Ishikawa (cell line): ENCODE data around the gene PLBD2.

Experiments
- CEBPB ChIP-seq: IDR thresholded peaks from 2 replicates; pipeline ENCODE4 v1.6.1; 2012
- EGR1 ChIP-seq: IDR thresholded peaks from 2 replicates; pipeline ENCODE4 v1.6.1; 2012
- EP300 ChIP-seq: IDR thresholded peaks from 2 replicates; pipeline ENCODE4 v1.6.1; 2012; ENCODE audit warnings: borderline replicate concordance
- RAD21 ChIP-seq: IDR thresholded peaks from 2 replicates; pipeline ENCODE4 v1.6.1; 2012; ENCODE audit warnings: low read depth
- TAF1 ChIP-seq: IDR thresholded peaks from 2 replicates; pipeline ENCODE4 v1.6.1; 2012; ENCODE audit warnings: low read depth, mild to moderate bottlenecking
- TCF12 ChIP-seq: IDR thresholded peaks from 2 replicates; pipeline ENCODE4 v1.6.1; 2012; ENCODE audit warnings: low read depth
- TF ChIP-seq, protein P1 (sequence below): IDR thresholded peaks from 2 replicates; pipeline ENCODE4 v1.6.1; 2012; ENCODE audit warnings: low read depth, mild to moderate bottlenecking

DNA sequence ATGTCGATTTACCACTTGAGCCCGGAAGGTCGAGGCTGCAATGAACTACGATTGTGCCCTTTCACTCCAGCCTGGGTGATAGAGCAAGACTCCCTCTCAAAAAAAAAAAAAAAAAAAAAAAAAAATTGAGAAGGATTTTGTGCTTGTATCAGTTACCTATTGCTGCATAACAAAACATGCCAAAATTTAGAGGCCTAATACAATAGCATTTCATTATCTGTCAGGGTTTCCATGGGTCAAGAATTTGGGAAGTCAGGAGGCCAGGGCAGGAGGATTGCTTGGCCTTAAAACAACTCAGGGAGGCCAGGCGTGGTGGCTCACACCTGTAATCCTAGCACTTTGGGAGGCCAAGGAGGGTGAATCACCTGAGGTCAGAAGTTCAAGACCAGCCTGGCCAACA lies 18.8 kb upstream of the PLBD2 start:
- TF ChIP-seq TAF1 (no peak), CEBPB (no peak), EGR1 (no peak), TCF12 (no peak), EP300 (no peak), RAD21 (no peak)
- TF ChIP-seq, protein P1, sequence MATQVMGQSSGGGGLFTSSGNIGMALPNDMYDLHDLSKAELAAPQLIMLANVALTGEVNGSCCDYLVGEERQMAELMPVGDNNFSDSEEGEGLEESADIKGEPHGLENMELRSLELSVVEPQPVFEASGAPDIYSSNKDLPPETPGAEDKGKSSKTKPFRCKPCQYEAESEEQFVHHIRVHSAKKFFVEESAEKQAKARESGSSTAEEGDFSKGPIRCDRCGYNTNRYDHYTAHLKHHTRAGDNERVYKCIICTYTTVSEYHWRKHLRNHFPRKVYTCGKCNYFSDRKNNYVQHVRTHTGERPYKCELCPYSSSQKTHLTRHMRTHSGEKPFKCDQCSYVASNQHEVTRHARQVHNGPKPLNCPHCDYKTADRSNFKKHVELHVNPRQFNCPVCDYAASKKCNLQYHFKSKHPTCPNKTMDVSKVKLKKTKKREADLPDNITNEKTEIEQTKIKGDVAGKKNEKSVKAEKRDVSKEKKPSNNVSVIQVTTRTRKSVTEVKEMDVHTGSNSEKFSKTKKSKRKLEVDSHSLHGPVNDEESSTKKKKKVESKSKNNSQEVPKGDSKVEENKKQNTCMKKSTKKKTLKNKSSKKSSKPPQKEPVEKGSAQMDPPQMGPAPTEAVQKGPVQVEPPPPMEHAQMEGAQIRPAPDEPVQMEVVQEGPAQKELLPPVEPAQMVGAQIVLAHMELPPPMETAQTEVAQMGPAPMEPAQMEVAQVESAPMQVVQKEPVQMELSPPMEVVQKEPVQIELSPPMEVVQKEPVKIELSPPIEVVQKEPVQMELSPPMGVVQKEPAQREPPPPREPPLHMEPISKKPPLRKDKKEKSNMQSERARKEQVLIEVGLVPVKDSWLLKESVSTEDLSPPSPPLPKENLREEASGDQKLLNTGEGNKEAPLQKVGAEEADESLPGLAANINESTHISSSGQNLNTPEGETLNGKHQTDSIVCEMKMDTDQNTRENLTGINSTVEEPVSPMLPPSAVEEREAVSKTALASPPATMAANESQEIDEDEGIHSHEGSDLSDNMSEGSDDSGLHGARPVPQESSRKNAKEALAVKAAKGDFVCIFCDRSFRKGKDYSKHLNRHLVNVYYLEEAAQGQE: no peak
